Transverse colon (tissue), 4 donors: ENCODE results near the gene BMP8A. TPM values are rescaled to one million over a fixed set of nuclear protein-coding genes. Genes with fewer than 3 reads are reported as not detected.
"Not testable (repeated sequence)": the region's sequence is repeated elsewhere in the genome, so short reads cannot be mapped to it uniquely, and the experiment has no call there.

Experiments
- DNase-seq: peaks from one replicate; pipeline ENCODE4 v3.0.0-alpha.2; 2019
- H3K27ac ChIP-seq, 4 donors: fragments of 200-600 bp; sonication (generic); 2 replicates each; pipeline ENCODE4 v1.5.1; 2016 to 2018; ENCODE audit warnings: inconsistent platforms in 4 of 4
- H3K27me3 ChIP-seq: fragments of 200-600 bp; sonication (generic); 2 replicates; pipeline ENCODE4 v1.5.1; 2017; ENCODE audit warnings: inconsistent platforms
- H3K36me3 ChIP-seq, 4 donors: fragments of 200-600 bp; sonication (generic); 2 replicates each; pipeline ENCODE4 v1.5.1; 2017 to 2019; ENCODE audit warnings: inconsistent platforms in 4 of 4
- H3K4me1 ChIP-seq, 4 donors: fragments of 200-600 bp; sonication (generic); 2 replicates each; pipeline ENCODE4 v1.5.1; 2017 to 2020; ENCODE audit warnings: inconsistent platforms in 4 of 4
- H3K4me3 ChIP-seq, 4 donors: fragments of 200-600 bp; sonication (generic); 1 replicate in 1 of 4; 2 replicates in 3 of 4; pipeline versions ENCODE4 v1.5.1 to v1.6.1; 2017 to 2019; ENCODE audit warnings: inconsistent platforms in 4 of 4
- H3K9me3 ChIP-seq, 2 donors: fragments of 200-600 bp; sonication (generic); 2 replicates each; pipeline ENCODE4 v1.5.1; 2017 to 2019; ENCODE audit warnings: inconsistent platforms in 2 of 2
- CTCF ChIP-seq, 5 experiments: fragments of 200-600 bp in 3 of 5; fragments of 450-650 bp in 2 of 5; sonication (generic) in 3 of 5; IDR thresholded peaks; 1 replicate in 2 of 5; 2 replicates in 3 of 5; pipeline ENCODE4 v1.5.1; 2016 to 2017; ENCODE audit warnings: antibody characterized with exemption in 5 of 5, inconsistent platforms in 3 of 5, mild to moderate bottlenecking in 2 of 5, moderate library complexity in 1 of 5
- EP300 ChIP-seq: sonication (generic); formaldehyde crosslinking; IDR thresholded peaks from one replicate; pipeline ENCODE4 v1.6.1; 2017; ENCODE audit warnings: antibody characterized with exemption, low read depth
- POLR2A ChIP-seq: fragments of 450-650 bp; IDR thresholded peaks from one replicate; pipeline ENCODE4 v1.6.1; 2016; ENCODE audit warnings: antibody characterized with exemption, mild to moderate bottlenecking, moderate library complexity
- POLR2AphosphoS5 ChIP-seq, 3 donors: sonication (generic); formaldehyde crosslinking; IDR thresholded peaks; one replicate each; pipeline ENCODE4 v1.6.1; 2016; ENCODE audit warnings: antibody characterized with exemption in 3 of 3
- WGBS, 2 donors: methylation state at CpG; one replicate each; pipeline ENCODE4 v1.1.5; 2018; ENCODE audit warnings: low coverage in 1 of 2; 5-methylcytosine and 5-hydroxymethylcytosine counted together
- in situ Hi-C, 4 donors: fragments of 200-750 bp; cut with MboI; loops; one replicate each; pipeline versions ENCODE4 v1.15.0 to v1.15.1; 2017; ENCODE audit warnings: low sequenced_read_pairs in 3 of 4, low pct_ligation_motif_present in 1 of 4, low pct_unique_long_range_greater_than_20kb in 1 of 4
- intact Hi-C: fragments of 100-400 bp; cut with DNase I; formaldehyde crosslinking; loops from one replicate; pipeline ENCODE4 v1.15.1; 2023; ENCODE audit warnings: low total_unique reads
- total RNA-seq, 4 donors: library from RNA; depleted of rRNA; stranded (reverse); fragments of >200 nt; gene quantifications; one replicate each; pipeline ENCODE4 v1.1.0, GENCODE V29; 2016

Gene BMP8A
- total RNA-seq, 4 donors from 2014 or later = 11.0 to 12.3 TPM; not detected in 2

- H3K36me3 ChIP-seq, in situ Hi-C loops, H3K27me3 ChIP-seq, DNase-seq, H3K4me1 ChIP-seq, H3K9me3 ChIP-seq, intact Hi-C loops: not testable (repeated sequence)
- Histone ChIP-seq H3K4me3 (peak overlapping the region in 2 of 4 donors; percentile 21 to 44), H3K27ac (peak overlapping the region in 1 of 4 donors; percentile 47)
- 21% methylated on average over 12 of the region's 46 CpGs; no CpG with 5 or more reads in 1 of the 2 donors for WGBS, 2 donors
These were observed 23.3 kb downstream of the BMP8A start for GRCh38 chr1:39514710-39515124.

DNA sequence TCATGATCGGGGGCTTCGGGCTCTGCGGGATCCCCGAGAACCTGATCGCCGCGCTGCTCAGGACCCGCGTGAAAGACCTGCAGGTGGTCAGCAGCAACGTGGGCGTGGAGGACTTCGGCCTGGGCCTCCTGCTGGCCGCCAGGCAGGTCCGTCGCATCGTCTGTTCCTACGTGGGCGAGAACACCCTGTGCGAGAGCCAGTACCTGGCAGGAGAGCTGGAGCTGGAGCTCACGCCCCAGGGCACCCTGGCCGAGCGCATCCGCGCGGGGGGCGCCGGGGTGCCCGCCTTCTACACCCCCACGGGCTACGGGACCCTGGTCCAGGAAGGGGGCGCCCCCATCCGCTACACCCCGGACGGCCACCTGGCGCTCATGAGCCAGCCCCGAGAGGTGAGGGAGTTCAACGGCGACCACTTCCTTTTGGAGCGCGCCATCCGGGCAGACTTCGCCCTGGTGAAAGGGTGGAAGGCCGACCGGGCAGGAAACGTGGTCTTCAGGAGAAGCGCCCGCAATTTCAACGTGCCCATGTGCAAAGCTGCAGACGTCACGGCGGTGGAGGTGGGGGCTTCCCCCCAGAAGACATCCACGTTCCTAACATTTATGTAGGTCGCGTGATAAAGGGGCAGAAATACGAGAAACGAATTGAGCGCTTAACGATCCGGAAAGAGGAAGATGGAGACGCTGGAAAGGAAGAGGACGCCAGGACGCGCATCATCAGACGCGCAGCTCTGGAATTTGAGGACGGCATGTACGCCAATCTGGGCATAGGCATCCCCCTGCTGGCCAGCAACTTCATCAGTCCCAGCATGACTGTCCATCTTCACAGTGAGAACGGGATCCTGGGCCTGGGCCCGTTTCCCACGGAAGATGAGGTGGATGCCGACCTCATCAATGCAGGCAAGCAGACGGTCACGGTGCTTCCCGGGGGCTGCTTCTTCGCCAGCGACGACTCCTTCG is 24.0 kb downstream of the BMP8A start:
- H3K4me1 ChIP-seq, H3K9me3 ChIP-seq, DNase-seq, in situ Hi-C loops, intact Hi-C loops, H3K36me3 ChIP-seq, H3K27me3 ChIP-seq, H3K27ac ChIP-seq: not testable (repeated sequence)
- WGBS, 2 donors = 31% methylated on average over 26 of the region's 78 CpGs; no CpG with 5 or more reads in 1 of the 2 donors
- H3K4me3 ChIP-seq = peak overlapping the region in 1 of 4 donors; percentile 44

DNA sequence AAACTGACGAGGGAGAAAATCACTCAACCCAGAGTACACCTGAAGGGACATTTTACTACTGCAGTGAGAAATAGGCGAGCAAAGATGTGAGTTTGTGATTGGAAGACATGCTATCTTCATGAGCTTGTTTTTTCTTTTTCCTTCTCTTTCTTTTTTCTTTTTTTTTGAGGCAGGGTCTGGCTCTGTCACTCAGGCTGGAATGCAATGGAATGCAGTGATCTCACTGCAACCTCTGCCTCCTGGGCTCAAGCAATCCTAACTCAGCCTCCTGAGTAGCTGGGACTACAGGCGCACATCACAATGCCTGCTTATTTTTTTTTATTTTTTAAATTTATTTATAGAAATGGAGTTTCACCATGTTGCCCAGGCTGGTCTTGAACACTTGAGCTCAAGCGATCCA is 25.4 kb downstream of the BMP8A start:
- intact Hi-C loops, in situ Hi-C loops: not testable (repeated sequence)
- WGBS, 2 donors = 92 to 95% methylated on average over 2 to 4 of the region's 4 CpGs

GRCh38 chr1:39517936-39518335 is 26.5 kb downstream of the BMP8A start:
- H3K4me3 ChIP-seq, H3K27me3 ChIP-seq, in situ Hi-C loops, DNase-seq, H3K27ac ChIP-seq, H3K36me3 ChIP-seq, H3K4me1 ChIP-seq, intact Hi-C loops, H3K9me3 ChIP-seq: not testable (repeated sequence)
- WGBS, 2 donors = 93% methylated on average over 6 of the region's 7 CpGs; no CpG with 5 or more reads in 1 of the 2 donors

More for the DNA sequence above, 25.4 kb downstream of the BMP8A start:
- not testable (repeated sequence) for H3K27ac ChIP-seq, H3K27me3 ChIP-seq, H3K36me3 ChIP-seq, H3K4me3 ChIP-seq, DNase-seq, H3K4me1 ChIP-seq, H3K9me3 ChIP-seq

- intact Hi-C loops, H3K9me3 ChIP-seq, H3K27ac ChIP-seq, H3K27me3 ChIP-seq, in situ Hi-C loops, H3K4me3 ChIP-seq, H3K36me3 ChIP-seq, H3K4me1 ChIP-seq: not testable (repeated sequence)
- 17% methylated on average over 2 of the region's 5 CpGs; no CpG with 5 or more reads in 1 of the 2 donors for WGBS, 2 donors
- peak; percentile 53 for DNase-seq
These were observed 27.9 kb downstream of the BMP8A start for GRCh38 chr1:39519376-39519775.

- H3K36me3 ChIP-seq, in situ Hi-C loops, H3K4me3 ChIP-seq, DNase-seq, H3K27me3 ChIP-seq, intact Hi-C loops, H3K27ac ChIP-seq, H3K9me3 ChIP-seq: not testable (repeated sequence)
- peaks cover 0 to 18% (median 8%) of the 10 kb centered on the region in 4 donors for H3K4me1 ChIP-seq
- WGBS, 2 donors = 91% methylated on average over 10 of the region's 10 CpGs; no CpG with 5 or more reads in 1 of the 2 donors
These were observed 30.8 kb downstream of the BMP8A start for GRCh38 chr1:39522221-39522620.

DNA sequence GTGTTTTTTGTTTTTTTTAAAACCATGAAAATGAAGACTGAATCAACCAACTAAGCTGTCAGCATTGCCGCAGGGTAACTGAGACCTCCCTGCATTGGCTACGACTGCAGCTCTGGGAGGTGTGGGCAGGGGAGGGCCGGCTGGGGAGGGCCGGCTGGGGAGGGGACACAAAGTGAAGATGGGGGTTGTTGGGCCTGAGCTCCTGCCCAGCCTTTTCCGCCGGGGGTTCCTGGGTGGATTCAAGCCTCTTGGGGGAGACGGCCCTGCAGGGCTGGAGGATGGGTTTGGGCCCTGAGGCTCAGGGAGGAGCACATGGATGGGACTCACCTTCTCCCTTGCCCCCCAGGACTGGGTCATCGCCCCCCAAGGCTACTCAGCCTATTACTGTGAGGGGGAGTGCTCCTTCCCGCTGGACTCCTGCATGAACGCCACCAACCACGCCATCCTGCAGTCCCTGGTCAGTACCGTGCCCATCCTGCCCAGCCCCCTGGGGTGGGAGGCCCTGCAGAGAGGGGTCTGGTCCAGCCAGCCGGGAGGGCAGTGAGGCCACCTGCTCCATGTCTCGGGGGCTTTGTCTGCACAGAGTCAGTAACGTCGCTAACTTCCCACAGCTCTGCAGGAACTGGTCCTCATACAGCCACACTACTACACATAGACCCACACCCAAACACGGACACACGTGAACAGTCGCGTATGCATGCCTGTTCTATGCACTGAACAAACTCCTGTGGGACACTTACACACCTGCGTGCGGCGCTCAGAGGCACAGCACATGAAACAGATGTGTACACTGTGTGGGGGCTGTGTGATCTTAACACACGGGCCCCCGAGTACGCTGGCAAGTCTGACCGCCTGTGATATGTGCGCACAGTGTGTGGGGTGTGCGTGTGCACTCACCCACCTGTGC is 31.5 kb downstream of the BMP8A start:
- in situ Hi-C loops = no loop called here
- H3K4me1 ChIP-seq = peaks cover 3 to 25% (median 12%) of the 10 kb centered on the region in 4 donors
- intact Hi-C loops = no loop called here
- WGBS, 2 donors = 67 to 89% methylated on average over 1 to 29 of the region's 29 CpGs
- H3K4me3 ChIP-seq = no peak overlapping the region
- no peaks in the 10 kb centered on the region for H3K9me3 ChIP-seq
- H3K27ac ChIP-seq = no peak overlapping the region
- no peaks in the 10 kb centered on the region for H3K36me3 ChIP-seq
- DNase-seq = no peak
- no peaks in the 10 kb centered on the region for H3K27me3 ChIP-seq
- TF ChIP-seq CTCF (IDR thresholded peaks at IDR 0.05) (no peak), POLR2AphosphoS5 (IDR thresholded peaks at IDR 0.05) (no peak), POLR2A (no peak), EP300 (no peak)
